ENCODE results near the gene SETBP1.

DNA sequence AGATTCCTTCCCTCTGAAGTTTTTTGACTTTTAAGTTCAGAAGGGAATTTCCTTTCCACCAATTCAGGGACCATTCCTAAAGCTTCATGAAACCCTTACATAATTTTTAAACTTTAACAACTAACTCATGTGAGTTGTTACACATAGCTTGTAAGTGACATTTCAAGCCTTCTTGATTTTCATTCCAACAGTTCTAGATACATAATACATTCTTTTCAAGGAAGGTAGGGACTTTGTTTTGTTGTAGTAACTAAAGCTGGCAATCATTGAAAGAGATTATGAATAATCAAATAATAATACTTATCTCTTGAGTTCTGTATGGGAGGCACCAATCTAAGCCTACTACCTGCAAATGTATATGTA is 45.4 kb downstream of the SETBP1 start:
- TF ChIP-seq, protein P1, sequence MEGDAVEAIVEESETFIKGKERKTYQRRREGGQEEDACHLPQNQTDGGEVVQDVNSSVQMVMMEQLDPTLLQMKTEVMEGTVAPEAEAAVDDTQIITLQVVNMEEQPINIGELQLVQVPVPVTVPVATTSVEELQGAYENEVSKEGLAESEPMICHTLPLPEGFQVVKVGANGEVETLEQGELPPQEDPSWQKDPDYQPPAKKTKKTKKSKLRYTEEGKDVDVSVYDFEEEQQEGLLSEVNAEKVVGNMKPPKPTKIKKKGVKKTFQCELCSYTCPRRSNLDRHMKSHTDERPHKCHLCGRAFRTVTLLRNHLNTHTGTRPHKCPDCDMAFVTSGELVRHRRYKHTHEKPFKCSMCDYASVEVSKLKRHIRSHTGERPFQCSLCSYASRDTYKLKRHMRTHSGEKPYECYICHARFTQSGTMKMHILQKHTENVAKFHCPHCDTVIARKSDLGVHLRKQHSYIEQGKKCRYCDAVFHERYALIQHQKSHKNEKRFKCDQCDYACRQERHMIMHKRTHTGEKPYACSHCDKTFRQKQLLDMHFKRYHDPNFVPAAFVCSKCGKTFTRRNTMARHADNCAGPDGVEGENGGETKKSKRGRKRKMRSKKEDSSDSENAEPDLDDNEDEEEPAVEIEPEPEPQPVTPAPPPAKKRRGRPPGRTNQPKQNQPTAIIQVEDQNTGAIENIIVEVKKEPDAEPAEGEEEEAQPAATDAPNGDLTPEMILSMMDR (IDR thresholded peaks at IDR 0.05; ENCODE audit: low read length), result no peak
- TF ChIP-seq EZH2 (IDR thresholded peaks at IDR 0.05; ENCODE audit: borderline replicate concordance, low read length), result no peak
